ENCODE results near the gene WNT3A. TPM values are rescaled to one million over a fixed set of nuclear protein-coding genes. Genes with fewer than 3 reads are reported as not detected.

The WNT3A gene
- total and polyA plus RNA-seq, 10 donors = not detected

DNA sequence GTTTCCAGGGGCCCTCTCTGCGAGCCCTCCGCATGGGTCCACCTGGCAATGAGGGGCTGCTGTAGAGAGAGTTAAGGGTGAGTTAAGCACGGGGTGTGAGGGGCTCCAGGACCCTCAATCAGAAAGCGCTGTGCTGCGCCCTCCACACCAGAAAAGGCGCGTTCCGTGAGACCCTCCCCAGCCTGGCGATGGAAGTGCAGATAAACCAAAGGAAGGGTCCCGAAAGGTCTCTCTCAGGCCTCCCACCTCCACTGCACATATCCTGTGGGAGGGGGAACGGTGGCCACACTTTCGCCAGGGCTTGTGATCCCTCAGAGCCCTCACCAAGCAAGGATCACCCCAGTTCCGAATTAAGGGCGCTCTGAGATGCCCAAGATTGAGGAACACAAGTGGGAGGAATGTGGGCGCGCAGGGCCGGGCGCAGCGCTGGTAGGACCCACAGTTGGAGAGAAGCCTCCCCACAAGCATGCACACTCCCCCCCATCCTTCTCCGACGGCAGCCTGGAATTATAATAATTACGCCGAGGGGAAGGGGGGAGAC, 1.1 kb downstream of the WNT3A start:
- intact Hi-C loops (cut with DNase I; ENCODE audit: low total_unique reads) = no loop called here
- Histone ChIP-seq H3K27me3 (replicated peaks in 1 of 7) (peaks cover 0 to 91% (median 71%) of the 10 kb centered on the region in 7 donors), H3K4me1 (peaks cover 3 to 57% (median 33%) of the 10 kb centered on the region in 6 donors), H3K4me3 (peak overlapping the region in 2 of 8 donors; percentile 3 to 60), H3K27ac (no peak overlapping the region), H3K36me3 (no peaks in the 10 kb centered on the region), H3K9me3 (no peaks in the 10 kb centered on the region)
- TF ChIP-seq POLR2A (IDR thresholded peaks at IDR 0.05) = no peak
- no peak for TF ChIP-seq POLR2AphosphoS5 (IDR thresholded peaks at IDR 0.05)
- TF ChIP-seq, protein P1, sequence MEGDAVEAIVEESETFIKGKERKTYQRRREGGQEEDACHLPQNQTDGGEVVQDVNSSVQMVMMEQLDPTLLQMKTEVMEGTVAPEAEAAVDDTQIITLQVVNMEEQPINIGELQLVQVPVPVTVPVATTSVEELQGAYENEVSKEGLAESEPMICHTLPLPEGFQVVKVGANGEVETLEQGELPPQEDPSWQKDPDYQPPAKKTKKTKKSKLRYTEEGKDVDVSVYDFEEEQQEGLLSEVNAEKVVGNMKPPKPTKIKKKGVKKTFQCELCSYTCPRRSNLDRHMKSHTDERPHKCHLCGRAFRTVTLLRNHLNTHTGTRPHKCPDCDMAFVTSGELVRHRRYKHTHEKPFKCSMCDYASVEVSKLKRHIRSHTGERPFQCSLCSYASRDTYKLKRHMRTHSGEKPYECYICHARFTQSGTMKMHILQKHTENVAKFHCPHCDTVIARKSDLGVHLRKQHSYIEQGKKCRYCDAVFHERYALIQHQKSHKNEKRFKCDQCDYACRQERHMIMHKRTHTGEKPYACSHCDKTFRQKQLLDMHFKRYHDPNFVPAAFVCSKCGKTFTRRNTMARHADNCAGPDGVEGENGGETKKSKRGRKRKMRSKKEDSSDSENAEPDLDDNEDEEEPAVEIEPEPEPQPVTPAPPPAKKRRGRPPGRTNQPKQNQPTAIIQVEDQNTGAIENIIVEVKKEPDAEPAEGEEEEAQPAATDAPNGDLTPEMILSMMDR (IDR thresholded peaks at IDR 0.05 in 8 of 11, conservative IDR thresholded peaks at IDR 0.05 in 3 of 11) = no peak
- WGBS, 5 donors = 5 to 10% (median 8%) methylated on average over 10 to 23 of the region's 23 CpGs
- DNase-seq = peak; percentile 37

DNA sequence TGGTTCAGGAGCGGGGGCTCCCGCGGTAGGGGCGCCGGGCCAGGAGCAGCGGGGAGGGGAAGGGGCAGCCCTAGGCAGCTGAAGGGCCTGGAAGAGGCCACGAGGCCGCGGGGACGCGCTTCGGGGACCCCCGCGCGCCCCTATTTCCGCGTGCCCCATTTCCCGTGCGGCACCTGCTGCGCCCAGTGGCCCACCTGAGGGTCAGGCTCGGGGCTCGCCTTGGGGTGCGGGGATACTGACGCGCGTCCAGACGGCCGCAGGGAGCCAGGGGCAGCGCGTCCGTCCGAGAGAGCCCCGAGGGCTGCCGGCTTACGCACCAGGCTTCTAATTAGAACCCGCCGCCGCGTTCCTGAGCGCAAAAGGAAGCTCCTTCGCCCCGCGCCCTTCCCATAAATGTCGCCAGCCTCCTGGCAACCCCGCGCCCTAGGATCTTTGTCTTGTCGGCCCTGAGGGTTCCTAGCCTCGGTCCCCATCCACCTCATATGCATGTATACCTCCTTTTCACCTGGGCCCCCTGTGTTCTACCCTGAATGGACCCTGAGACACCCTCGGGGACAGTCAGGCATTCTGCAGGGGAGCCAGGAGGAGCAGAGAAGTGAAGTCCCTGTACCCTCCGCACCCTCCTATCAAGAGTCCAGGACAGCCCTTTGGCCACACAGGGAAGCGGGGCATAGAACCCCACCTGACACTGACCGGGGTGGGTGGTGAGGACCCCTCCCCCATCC, 1.8 kb downstream of the WNT3A start:
- Histone ChIP-seq H3K9me3 (no peaks in the 10 kb centered on the region), H3K27me3 (replicated peaks in 1 of 7) (peaks cover 0 to 89% (median 65%) of the 10 kb centered on the region in 7 donors), H3K4me1 (peaks cover 3 to 57% (median 33%) of the 10 kb centered on the region in 6 donors), H3K27ac (no peak overlapping the region), H3K36me3 (no peaks in the 10 kb centered on the region), H3K4me3 (peak overlapping the region in 5 of 8 donors; percentile 3 to 60 (median 11))
- DNase-seq = peak; percentile 62
- 4 to 10% (median 4%) methylated on average over 16 to 52 of the region's 52 CpGs for WGBS, 5 donors
- TF ChIP-seq POLR2AphosphoS5 (IDR thresholded peaks at IDR 0.05) (no peak), POLR2A (IDR thresholded peaks at IDR 0.05) (no peak)
- TF ChIP-seq, protein P1 (IDR thresholded peaks at IDR 0.05 in 8 of 11, conservative IDR thresholded peaks at IDR 0.05 in 3 of 11) = no peak
- intact Hi-C loops (cut with DNase I; ENCODE audit: low total_unique reads) = no loop called here

DNA sequence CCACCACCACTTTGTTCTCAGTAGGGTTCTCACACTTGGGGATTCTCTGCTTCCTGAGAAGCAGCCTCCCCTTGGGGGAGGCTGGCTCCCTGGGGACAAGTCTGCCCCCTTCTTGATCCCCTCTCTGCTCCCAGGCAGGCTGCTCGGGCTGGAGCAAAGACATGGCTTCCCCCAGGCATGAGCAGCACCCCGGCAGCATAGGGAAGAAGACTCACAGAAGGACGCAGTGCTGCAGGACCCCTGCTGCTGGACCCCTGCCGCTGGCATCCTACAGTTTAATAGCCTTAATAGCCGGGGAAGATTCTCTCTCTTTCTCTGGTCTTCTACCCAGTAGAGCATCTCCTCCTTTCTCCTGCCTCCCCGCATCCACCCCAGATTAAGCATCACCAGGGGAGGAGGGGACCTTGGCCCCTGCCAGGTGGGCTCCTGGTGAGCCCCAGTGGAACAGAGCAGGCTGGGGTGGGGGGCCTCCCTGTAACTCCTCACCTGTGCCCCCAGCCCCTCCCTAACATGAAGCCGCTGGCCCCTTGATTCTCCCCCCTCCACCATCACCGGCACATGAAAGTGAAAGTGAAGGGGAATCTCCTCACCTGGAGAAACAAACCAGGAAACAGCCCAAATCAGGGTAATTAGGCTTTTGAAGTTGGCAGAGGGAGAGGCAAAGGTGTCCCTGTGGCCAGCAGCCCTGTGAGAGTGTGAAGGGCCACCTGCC, 2.5 kb downstream of the WNT3A start:
- WGBS, 5 donors = 9 to 20% (median 15%) methylated on average over 8 of the region's 8 CpGs
- Histone ChIP-seq H3K4me3 (peak overlapping the region in 3 of 8 donors; percentile 11 to 60 (median 25)), H3K27ac (no peak overlapping the region), H3K27me3 (replicated peaks in 1 of 7) (peaks cover 0 to 89% (median 59%) of the 10 kb centered on the region in 7 donors), H3K36me3 (no peaks in the 10 kb centered on the region), H3K9me3 (no peaks in the 10 kb centered on the region), H3K4me1 (peaks cover 3 to 55% (median 33%) of the 10 kb centered on the region in 6 donors)
- intact Hi-C loops (cut with DNase I; ENCODE audit: low total_unique reads) = no loop called here
- TF ChIP-seq, protein P1 (IDR thresholded peaks at IDR 0.05 in 8 of 11, conservative IDR thresholded peaks at IDR 0.05 in 3 of 11) = no peak
- no peak for TF ChIP-seq POLR2AphosphoS5 (IDR thresholded peaks at IDR 0.05)
- TF ChIP-seq POLR2A (IDR thresholded peaks at IDR 0.05) = no peak
- DNase-seq = peak; percentile 51

Measured in spleen (tissue), 11 donors.